NCI-H2196 (cell line): ENCODE results near the gene ADPRS.
A peak's percentile ranks its signal among the peaks of the same experiment; 100 is the strongest.

ENCODE experiments used
- DNase-seq: peaks from one replicate; lab custom pipeline; 2025; ENCODE audit not compliant: unreplicated experiment; lab: John Stamatoyannopoulos, UW

Gene ADPRS

DNA sequence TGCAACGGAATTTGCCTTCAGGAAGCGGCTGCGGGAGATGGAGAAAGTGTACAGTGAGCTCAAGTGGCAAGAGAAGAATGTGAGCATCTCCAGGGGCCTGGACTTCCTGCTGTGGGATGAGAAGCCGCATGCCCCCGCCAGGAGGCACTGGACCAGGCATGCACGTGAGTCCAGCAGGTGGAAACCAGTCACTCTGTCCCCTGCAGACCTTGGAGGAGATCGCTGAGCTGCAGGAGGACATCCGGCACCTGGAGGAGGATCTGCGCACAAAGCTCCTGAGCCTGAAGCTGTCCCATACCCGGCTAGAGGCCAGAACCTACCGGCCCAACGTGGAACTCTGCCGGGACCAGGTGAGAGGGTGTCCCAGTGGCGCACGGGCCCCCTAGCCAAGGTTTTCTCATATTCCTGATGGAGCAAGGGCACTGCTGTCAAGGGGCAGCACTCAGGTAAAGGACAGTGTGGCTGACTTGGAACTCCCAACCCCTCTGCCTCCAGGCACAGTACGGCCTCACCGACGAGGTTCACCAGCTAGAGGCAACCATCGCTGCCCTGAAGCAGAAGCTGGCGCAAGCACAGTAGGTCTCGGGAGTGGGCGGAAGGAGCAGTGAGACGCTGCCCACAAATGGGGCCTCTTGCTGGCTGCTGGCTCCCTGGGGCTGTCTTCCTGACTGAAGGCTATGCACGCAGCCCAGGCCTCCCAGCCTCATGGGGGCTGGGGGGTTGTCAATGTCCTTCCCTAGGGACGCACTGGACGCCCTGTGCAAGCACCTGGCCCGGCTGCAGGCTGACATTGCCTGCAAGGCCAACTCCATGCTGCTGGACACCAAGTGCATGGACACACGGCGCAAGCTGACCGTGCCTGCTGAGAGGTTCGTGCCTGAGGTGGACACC lies 1.2 kb upstream of the ADPRS start:
- DNase-seq: no peak

DNA sequence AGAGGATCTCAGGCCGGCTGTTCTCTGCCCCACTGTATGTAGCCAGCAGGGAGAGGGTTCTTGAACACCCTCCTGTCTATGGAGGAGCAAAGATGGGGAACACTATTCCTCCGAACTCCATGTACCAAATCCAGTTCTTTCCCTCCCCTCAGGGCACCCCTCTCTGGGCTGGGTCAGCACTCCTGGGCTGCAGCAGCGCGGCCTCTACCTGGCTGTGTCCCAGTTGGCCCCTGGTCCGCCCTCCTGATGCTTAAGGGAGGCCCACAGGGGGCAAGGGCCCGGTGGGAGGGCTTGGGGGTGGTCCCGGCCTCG lies 471 bp upstream of the ADPRS start:
- DNase-seq: no peak

DNA sequence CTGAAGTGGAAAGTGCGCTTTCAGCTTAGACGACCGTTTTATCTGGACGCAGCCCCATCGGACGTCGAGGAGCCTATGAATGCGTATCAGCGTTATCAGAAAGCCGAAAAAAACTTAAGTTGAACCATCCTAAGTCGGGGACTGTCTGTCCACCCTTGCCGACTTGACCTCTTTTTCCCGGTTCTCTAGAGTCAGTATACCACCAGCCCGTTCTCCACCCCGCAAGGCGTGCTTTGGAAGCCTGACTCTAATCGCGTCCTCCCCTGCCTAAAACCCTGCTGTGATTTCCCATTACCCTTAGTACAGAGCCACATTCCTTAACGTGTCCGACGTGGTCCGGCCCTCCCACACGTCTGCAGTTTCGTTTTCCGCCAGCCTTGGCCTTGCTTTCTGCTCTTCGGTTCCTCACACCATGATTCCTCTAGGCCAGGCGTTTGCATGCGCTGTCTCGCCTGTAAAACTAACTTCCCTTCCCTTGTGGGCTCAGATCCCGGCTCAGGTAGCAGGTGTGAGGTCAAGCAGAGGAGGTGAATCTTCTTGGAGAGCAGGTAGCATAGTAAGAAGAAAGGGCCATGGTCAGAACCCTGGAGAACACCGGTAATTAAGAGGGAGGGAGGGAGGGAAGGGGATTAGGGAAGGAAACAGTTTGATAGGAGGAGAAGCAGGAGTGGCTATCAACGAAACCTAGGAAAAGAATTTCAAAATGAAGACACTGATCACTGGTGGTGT lies 865 bp downstream of the ADPRS start:
- DNase-seq: no peak

DNA sequence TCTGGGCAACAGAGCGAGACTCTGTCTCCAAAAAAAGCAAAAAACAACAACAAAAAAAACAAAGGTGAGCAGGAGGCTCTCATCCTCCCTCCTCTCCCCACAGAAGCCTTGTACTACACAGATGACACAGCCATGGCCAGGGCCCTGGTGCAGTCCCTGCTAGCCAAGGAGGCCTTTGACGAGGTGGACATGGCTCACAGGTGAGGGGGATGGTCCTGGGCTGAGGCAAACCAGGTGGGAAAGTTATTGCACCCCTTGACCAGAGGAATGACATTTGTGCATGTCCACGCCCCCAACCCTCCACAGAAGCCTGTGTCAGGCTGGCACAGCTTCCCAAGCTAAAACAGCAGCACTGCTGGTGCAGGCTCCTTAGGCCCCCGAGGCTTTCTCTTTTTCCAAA lies 2.4 kb downstream of the ADPRS start:
- no peak for DNase-seq

DNA sequence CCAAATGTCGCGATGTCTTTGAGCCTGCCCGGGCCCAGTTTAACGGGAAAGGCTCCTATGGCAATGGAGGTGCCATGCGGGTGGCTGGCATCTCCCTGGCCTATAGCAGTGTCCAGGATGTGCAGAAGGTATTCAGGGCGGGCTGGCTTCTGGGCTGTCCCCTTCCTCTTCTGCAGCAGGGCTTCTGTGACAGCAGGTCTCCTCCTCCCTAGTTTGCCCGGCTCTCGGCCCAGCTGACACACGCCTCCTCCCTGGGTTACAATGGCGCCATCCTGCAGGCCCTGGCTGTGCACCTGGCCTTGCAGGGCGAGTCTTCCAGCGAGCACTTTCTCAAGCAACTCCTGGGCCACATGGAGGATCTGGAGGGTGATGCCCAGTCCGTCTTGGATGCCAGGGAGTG lies 3.0 kb downstream of the ADPRS start:
- no peak for DNase-seq

DNA sequence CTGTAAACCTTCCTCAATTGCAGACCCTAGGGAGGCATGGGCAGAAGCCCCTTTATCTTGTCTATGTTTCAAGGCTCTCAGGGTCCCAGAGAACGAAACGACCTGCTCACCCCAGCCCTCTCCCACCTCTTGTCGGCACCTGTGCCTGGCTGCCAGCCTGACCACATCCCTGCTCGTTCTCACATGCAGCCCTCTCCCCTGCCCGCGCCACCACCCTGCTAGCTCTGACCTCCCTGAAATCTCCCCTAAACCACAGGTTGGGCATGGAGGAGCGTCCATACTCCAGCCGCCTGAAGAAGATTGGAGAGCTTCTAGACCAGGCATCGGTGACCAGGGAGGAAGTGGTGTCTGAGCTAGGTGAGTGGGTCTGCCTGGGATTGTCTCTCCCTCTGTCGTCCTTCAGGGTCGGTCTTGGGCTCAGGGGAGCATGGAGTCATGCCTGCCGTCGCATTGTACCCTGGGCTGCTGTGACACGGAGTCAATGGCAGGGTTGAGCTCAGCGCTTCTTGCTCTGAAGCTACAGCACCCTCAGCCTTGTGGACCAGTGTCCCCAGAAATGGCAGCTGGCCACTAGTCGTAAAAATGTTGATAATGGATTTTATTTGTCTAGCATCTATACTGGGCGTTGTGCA lies 3.6 kb downstream of the ADPRS start:
- no peak for DNase-seq

DNA sequence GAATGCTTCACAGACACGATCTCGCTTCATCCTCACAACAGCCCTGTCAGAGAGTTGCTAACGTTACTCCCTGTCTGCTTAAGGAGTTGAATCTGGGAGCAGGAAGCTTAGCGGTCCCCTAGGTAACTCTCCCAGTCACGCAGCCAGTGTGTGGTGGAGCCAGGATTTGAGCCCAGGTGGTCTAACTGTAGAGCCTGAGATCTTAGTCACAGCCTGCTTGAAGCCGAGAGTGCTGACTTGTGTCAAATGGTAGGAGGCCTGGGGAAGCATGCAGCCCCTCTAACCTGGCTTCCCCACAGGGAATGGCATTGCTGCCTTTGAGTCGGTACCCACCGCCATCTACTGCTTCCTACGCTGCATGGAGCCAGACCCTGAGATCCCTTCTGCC lies 4.1 kb downstream of the ADPRS start:
- no peak for DNase-seq

DNA sequence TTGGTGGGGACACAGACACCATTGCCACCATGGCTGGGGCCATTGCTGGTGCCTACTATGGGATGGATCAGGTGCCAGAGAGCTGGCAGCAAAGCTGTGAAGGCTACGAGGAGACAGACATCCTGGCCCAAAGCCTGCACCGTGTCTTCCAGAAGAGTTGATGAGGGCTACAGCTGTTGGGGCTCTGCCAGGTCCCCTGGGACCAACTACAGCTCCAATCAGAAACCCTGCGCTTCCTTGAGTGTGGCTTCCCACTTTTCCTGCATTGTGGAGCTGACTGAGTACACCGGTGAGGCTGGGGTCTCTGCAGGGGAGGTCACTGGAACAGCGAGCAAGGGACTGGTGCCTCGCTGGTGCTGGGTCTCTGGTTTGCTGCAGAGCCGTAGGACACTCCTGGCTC lies 4.5 kb downstream of the ADPRS start:
- DNase-seq: no peak

DNA sequence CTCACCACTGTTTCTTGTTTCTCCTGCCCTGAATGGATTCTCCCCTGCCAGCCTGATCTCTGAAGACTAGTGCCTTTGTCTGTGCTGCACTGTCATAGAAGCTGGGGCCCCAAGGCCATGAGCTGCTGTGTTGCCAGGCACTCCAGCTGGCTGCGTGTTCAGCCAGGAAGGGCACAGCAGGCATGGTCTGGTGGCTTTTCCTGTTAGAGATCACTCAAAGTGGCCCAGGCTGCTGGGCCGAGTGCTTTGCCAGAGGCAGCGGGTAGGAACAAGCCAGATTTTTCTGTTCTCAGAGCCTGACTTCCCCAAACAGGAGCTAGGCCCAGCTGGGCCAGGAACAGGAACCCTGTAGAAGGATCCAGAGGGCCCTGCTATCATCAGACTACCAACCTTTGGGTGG lies 5.2 kb downstream of the ADPRS start:
- no peak for DNase-seq

DNA sequence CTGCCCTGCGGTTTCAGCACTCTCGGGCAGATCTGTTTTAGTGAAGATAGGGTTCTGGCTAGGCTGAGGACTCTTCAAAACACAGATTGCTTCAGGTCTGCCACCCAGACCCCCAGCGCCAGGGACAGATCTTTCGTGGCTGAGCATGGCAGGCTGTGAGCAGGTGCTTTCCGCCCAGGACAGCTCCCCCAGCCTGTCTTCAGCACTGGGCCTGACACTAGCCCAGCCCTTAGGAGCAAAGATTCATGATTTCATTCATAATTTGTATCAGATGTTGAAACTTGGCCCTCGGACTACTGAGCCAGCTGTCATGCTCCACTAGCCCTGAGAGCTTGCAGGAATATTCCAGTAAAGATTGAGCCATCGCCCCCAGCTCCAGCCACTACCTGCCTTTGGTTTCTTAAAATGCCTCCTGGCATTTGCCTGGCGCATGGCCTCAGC lies 5.9 kb downstream of the ADPRS start:
- no peak for DNase-seq

DNA sequence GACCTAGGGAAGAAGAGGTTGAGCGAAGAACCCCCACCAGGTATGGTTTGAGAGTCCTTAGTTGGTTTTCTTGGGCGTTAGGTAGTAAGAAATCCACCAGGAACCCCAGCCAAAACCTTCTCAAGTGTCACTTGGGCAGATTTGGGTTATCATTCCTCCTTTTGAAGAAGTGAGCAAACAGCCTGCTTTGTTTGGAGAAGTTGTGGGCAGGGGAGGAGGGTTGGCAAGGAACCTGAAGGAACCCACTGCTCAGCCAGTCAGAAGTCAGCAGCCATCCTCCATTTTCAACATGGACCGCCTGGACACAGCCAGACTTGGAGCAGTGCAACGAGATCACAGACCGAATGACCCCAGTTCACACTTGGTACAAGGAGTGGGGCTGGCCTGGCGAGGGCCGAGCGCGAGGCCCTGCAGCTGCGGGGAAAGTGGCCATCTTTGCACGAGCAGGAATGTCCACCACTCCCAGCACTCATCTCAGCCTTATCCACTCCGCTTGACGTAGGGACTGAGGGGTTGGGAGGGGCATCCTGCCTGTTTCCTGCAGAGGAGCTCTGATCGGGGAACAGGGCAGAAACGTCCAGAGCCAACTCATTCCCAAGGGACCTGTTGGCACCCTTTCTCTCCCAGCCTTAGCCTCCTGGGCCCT lies 7.2 kb downstream of the ADPRS start:
- DNase-seq: no peak

DNA sequence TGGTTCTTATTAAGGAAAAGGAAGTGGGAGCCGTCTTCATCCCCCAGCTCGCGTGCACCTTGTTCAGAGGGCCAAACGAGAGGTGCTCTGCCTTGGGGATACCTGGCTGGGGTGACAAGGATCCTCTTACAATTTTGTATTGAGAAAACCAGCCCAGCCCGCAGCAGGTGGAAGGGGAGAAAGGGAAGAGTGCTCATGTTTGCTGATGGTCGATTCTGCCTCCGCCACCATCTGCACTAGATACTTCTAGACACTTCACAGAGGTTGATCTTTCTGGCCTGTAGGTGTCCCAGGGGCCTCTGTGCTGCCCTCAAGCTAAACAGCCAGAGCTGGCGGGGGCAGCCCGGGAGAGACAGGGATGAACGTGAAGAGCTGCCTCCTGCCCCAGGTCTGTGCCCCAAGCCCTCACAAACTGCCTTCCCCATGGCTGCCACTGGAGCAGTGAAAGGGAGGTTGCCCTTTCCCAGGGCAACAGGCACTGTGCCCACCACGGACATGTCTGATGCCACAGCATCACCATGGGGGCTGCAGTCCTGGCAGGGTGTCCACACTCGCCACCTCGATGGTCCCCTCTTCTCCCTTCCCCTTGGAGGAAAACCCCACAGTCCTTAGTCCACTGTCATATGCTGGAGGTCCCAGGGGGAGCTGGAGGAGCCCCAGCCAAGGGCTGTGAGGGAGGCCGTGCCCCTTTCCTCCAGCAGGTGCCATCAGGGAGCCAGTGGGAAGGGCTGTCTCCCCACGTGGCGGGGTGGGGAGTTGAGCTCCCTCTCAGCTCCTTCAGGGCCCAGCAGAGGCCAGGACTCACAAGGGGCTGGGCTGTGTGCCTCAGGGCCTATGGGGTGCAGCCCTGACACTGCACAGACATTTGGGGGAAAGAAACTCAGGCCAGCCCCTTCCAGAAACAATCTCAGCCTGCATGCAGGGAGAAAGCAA lies 8.1 kb downstream of the ADPRS start:
- DNase-seq: no peak

DNA sequence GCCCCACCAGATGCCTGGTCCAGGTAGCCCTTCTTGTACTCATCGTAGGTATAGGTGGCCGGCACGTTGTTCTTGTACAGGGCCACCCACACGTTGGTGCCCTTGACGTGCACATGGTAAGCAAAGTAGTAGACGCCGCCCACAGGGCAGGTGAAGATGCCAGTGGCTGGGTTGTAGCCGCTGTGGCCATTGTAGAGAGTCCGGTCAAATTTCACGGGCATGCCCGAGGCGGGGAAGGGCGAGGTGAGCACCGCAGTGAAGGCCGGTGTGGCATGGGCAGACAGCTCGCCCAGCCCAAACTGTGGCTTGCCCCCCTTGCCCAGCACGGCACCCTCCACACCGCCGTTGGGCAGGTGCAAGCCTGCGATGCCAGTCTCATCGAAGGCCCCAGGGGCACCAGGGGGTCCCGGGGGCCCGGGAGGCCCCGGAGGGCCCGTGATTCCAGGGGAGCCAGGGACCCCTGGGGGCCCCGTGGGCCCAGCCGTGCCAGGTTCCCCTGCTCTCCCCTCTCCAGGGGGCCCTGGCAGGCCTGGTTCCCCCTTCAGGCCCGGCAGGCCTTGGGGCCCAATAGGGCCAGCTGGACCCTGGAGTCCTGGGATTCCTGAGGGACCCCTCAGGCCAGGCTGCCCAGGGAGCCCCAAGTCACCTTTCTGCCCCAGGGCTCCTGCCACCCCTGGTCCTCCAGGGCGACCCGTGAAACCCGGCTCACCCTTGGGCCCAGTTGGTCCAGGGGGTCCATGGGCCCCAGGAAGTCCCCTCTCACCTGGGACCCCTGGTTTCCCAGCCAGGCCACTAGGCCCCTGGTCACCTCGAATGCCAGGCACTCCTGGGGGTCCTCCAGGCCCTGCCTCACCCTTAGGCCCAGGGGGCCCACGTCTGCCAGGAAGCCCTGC lies 9.2 kb downstream of the ADPRS start:
- DNase-seq: no peak

DNA sequence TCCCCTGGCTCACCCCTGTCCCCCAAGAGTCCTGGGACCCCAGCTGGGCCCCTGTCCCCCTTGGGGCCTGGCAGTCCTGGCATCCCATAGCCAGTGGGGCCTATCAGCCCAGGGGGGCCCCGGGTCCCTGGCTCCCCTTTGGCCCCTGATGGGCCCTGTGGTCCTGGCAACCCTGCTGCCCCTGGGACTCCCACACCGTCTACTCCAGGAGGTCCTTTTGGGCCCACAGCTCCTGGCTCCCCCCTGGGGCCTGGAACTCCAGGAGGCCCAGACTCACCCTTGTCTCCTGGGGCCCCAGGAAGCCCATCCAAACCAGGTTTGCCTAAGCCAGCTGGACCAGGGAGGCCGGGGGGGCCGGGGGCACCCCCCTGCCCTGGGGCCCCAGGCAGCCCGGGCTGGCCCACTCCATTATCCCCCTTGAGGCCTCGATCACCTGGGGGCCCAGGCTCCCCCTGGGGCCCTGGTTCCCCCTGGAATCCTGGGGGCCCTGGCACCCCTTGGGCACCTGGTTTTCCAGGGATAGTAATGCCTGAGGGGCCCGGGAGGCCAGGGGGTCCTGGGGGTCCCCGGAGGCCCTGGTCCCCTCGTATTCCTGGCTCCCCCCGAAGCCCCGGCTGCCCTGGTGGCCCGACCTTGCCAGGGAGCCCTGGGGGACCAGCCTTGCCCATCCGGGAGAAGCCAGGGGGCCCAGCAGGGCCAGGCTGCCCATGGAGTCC lies 10.1 kb downstream of the ADPRS start:
- DNase-seq: no peak

DNA sequence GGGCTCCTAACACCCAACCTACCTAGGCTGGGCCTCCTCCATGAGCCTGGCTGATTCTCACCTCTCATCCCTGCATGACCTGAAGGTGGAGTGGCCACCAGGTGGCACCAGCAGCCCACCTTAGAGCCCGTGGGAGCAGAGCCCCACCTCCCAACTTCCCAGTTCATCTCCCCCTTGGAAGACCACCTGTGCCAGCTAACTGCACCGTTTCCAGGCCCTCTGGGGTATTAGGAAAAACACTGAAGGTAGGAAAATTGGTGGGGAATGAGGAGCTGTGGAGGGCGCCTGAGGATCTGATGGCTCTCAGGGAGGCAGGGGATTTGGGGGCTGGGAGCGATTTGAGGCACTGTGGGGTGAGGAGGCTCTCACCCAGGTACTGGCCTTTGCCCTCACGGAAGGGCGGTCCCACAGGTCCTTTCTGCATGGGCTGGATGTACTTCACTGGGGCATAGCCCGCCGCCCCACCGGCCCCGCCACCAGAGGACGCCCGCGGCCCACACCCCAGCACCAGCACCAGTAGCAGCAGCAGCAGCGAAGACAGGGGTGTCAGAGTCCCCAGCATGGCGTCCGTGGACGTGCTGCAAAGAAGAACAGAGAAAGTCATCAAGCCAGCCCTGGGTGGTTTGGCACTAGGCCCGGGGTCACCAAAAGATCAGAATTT lies 11.1 kb downstream of the ADPRS start:
- DNase-seq: peak; percentile 85

DNA sequence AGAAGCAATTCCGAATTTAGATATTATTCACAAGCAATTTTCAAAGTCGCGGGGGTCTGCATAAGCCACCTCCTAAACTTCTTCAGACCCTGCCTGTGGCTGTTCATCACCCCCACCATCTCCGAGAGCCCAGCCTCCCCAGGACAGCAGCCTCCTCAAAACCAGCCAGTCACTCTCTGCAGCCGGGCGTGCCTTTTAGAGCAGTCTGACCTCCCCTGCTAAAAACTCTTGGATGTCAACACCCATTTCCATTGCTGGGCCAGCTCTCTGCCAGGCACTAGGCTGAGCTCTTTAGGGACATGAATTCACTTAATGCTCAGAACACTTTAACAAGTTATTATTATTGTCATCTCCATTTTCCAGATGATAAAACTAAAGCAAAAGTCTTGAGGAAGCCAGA lies 11.7 kb downstream of the ADPRS start:
- no peak for DNase-seq

DNA sequence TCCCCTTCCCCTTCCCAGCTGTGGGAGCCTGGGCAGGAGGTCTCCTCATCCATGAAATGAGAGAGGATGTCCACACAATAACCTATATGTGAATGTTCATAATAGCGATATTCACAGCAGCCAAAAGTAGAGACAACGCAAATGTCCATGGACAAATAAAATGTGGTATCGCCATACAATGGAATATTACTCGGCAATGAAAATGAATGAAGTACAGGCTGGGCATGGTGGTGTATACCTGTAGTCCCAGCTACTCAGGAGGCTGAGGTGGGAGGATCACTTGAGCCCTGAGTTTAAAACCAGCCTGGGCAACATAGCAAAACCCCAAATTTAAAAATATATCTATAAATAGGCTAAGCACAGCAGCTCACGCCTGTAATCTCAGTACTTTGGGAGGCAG lies 12.9 kb downstream of the ADPRS start:
- DNase-seq: no peak

DNA sequence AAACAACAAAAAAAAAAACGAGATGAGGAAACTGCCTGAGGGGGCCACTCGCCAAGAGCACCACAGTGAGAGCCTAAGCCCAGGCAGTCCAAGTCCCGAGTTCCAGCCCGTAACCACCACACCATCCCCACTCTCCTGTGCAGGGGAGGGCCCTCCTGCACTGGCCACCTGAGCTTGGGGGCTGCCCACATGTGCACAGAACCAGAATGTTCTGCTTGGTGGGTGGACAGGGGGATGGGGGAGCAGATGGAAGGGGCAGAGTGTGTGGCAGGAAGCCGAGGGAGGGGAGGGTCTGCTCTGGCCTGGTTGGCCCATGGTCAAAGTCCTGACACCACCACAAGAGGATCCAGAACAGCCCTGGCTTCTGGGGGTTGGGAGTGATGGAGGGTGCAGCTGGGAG lies 17.6 kb downstream of the ADPRS start:
- DNase-seq: no peak
